GM19438 (cell line): Measurements from ENCODE around the gene RFC1.
"Not testable (repeated sequence)": the region's sequence is repeated elsewhere in the genome, so short reads cannot be mapped to it uniquely, and the experiment has no call there.

Experiments used
- ATAC-seq: cut with Tn5 transposase; IDR thresholded peaks from one replicate; pipeline ENCODE4 v1.9.1; 2021; ENCODE audit warnings: low read depth; ENCODE audit not compliant: unreplicated experiment

RFC1 gene

DNA sequence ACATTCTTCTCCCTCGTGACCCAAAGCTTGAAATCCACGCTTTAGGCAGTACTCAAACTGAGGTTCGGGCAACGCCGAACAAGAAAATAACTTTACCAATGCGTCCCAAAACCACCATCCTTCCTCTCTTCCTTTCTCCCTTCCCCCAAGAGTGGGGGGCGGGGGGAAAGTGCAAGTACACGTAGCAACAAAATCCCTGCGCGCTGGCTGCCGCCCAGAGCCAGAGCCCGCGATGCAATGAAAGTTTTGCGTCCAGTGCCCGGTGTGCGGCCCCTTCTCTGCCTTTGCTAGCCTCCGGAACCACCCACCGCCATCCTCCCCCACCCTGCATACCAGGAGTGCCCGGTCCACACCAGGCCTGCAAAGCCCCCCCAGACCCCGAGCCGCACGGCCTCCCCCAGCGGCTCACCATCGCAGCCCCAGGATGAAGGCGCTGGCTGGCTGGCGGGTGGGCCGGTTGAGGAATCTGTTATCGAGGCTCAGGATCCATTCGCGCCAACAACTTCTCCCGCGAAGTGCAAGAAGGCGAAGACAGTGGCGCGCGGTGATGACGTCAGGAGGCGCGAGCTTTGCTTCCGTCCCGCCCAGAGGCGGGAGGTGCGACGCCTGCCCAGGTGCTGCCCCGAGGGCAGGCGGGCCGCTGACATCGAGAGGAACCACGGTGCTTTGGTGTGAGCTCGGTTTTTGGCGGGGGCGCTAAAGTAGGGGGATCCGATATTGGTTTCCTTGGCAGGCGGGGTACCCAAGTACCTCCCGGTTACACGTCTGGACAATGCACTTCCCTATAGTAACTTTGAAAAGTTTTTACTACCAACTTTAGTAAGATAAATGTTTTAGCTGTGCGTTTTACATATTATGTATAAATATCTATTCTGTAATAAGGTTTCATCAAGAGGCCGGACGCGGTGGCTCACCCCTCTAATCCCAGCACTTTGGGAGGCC lies at the start of gene RFC1:
TSS of gene RFC1 (minus strand) at position 533 of the 942 bp plus-strand sequence. CDS start at position 412, 121 bp downstream.
- peak; percentile 78 for ATAC-seq

DNA sequence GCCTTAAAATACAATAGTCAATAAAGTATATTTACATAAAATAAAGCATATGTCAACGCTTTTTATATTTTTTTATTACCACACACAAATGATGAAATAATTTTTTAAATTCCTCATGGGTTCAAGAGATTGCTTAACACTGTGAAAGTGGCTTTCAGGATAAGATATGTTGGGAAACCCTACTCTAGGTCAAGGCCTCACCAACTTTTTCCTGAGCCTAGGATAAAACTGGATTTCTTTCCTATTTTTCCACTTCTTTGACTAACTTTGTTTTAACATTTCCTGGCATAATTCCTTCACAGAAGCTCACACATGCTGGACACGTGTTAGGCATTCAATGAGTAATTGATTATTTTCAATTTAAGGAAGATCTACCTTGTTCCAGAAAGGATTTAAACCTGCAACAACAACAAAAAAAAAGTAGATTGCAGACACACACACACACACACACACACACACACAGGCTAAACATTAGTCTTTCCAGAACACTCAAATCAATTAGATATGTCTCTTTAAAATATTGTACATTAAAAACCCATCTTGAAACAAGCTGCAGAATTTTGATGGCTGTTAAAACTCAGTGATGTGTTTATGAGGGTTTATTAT lies 49.6 kb upstream of the RFC1 start:
- ATAC-seq, result no peak

DNA sequence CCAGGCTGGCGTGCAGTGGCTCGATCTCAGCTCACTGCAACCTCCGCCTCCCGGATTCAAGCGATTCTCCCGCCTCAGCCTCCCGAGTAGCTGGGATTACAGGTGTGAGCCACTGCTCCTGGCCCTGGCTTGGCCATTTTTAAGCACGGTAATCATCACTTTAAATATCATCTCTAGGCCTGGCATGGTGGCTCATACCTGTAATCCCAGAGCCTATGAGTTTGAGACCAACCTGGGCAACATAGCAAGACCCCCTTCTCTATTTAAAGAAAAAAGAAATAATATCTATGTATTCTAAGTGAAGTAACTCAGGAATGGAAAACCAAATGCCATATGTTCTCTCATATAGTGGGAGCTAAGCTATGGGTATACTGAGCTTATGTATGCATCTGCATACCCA lies 45.4 kb upstream of the RFC1 start:
- ATAC-seq, result not testable (repeated sequence)

DNA sequence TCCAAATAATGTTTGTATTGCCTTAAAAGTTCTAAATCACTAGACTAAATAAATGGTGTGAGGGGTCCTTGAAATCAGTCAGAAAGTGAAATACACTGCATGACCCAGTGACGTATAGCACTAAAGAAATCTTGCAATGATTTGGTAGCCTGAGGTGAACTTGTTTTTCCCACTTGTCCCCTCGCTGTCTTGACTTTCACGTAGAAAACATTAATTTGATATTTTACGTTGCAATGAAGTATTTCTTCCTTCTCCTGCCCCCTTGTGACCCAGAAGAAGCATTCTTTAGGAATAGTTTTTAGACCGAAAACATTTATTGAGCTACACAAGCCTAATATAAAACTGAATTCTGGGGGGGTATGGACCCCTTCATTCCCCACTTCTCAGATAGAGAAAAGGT lies 44.3 kb upstream of the RFC1 start:
- no peak for ATAC-seq

DNA sequence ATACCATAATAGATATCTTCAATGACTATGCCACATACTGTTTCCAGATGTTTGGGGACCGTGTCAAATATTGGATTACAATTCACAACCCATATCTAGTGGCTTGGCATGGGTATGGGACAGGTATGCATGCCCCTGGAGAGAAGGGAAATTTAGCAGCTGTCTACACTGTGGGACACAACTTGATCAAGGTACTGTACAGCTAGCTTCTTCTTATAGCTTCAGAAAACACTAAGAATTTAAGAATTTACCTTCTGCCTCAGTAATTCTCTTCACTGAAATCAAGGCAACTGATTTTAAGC lies 41.4 kb upstream of the RFC1 start:
- ATAC-seq, result no peak

DNA sequence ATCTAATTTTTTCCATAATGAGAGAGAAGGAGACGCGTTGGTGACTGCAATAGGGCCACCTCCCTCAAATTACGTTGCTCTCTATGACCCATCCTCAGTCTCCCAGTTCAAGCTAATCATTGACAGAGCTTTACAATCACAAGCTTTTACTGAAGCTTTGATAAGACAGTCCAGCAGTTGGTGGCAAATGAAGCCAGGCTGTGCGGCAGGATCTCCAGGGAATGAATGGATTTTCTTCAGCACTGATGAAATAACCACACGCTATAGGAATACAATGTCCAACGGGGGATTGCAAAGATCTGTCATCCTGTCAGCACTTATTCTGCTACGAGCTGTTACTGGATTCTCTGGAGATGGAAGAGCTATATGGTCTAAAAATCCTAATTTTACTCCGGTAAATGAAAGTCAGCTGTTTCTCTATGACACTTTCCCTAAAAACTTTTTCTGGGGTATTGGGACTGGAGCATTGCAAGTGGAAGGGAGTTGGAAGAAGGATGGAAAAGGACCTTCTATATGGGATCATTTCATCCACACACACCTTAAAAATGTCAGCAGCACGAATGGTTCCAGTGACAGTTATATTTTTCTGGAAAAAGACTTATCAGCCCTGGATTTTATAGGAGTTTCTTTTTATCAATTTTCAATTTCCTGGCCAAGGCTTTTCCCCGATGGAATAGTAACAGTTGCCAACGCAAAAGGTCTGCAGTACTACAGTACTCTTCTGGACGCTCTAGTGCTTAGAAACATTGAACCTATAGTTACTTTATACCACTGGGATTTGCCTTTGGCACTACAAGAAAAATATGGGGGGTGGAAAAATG lies 40.8 kb upstream of the RFC1 start, which contains the start of gene KLB:
TSS of gene KLB (plus strand) at position 168 of the 821 bp plus-strand sequence. CDS start at position 188, 20 bp downstream.
- no peak for ATAC-seq

DNA sequence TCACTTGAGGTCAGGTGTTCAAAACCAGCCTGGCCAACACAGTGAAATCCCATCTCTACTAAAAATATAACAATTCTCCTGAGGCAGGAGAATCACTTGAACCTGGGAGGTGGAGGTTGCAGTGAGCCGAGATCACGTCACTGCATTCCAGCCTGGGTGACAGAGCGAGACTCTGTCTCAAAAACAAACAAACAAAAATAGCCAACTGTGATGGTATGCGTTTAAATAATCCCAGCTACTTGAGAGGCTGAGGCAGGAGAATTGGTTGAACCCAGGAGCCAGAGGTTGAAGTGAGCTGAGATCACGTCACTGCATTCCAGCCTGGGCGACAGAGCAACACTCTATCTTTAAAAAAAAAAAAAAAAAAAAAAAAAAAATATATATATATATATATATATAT lies 35.5 kb upstream of the RFC1 start:
- ATAC-seq, result not testable (repeated sequence)

DNA sequence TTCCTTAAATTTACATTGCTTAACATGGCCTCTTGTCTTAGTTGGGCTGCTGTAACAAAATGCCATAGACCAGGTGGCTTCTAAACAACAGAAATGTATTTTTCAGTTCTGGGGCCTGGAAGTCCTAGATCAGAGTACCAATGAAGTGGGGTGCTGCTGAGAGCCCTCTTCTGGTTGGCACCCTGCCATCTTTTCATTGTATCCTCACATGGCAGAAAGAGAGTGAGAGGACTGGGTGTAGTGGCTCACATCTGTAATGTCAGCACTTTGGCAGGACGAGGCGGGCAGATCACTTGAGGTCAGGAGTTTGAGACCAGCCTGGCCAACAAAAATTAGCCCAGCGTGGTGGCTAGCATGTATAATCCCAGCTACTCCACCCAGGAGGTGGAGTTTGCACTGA lies 28.5 kb upstream of the RFC1 start:
- ATAC-seq, result no peak

DNA sequence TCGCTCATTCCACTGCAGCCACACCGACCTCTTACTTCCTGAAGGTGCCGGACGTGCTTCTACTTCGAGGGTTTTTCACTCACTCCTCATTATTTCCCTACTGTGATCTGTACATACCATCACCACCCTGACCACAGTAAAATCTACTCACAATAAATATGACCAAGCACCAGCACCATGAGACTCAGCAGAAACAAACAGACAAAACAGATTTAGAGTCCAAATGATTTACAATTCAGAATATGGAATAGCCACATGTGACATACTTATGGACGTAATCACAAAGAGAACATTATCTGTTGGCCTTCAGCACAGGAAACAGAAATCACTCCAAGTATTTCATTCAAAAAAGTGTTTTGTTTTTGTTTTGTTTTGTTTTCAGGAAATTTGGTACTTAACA lies 24.4 kb upstream of the RFC1 start:
- no peak for ATAC-seq

GRCh38 chr4:39384563-39384962 lies 18.4 kb upstream of the RFC1 start:
- no peak for ATAC-seq

DNA sequence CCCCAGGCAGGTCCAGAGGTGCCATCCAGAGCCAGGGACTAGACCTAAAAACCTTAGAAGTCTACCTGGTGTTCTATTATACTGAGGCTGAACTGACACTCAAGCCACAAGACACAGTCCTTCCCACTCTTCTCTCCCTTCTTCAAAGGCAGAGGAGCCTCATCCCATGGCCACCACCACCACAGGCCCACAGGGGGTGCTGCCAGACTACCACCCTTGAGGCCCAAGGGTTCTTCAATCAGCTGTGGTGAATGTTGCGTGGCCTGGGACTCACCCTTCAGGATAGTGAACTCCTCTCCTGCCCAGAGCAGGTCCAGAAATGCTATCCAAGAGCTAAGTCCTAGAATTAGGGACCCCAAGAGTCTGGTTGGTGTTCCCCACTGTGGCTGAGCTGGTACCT lies 17.5 kb upstream of the RFC1 start:
- no peak for ATAC-seq

- ATAC-seq, result no peak
Observed at GRCh38 chr4:39375478-39375877, 9.3 kb upstream of the RFC1 start.

- not testable (repeated sequence) for ATAC-seq
Observed at GRCh38 chr4:39371209-39371608, 5.0 kb upstream of the RFC1 start.

GRCh38 chr4:39369301-39369700 lies 3.1 kb upstream of the RFC1 start:
- ATAC-seq, result no peak

GRCh38 chr4:39367166-39367565 lies 1.0 kb upstream of the RFC1 start:
- ATAC-seq, result no peak

GRCh38 chr4:39365360-39365759 lies 802 bp downstream of the RFC1 start:
- no peak for ATAC-seq

- ATAC-seq, result no peak
Observed at GRCh38 chr4:39363773-39364393, 2.3 kb downstream of the RFC1 start.

DNA sequence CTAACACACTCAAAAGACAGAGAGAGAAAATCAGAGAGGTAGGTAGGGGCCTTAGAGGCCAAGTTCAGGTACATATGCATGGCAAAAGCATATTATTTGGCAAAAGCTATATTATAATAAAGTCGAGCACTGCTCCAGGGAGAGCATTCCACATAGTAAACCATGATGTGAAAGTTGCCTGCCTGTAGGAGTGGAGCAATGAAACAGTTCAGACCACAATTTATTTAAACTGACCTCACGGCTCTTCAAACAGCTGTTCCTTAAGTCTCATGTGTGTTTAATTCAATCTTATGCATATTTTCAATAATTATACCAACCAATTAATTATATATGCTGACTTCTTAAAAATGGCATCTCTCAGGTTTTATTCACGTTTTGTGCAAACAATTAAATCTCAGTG lies 3.3 kb downstream of the RFC1 start:
- no peak for ATAC-seq

- ATAC-seq, result not testable (repeated sequence)
Observed at GRCh38 chr4:39360611-39361010, 5.6 kb downstream of the RFC1 start.

DNA sequence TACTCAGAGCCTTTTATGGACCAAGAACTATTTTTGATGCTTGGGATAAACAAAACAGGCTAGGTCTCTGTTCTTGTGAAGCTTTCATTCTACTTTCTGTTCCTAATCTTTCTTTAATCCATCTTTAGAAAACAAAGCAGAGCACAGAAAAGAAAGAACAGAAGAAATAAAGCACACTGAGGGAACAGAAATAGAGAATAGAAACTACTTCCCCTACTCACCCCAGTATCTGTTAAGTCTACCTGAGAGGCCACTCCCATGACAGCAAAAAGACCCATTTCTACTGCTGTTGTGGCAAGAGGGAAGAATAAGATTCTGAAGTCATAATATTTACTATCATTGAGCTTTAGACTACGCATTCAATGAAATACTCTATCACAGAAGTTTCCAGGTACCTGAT lies 9.2 kb downstream of the RFC1 start:
- ATAC-seq, result no peak

DNA sequence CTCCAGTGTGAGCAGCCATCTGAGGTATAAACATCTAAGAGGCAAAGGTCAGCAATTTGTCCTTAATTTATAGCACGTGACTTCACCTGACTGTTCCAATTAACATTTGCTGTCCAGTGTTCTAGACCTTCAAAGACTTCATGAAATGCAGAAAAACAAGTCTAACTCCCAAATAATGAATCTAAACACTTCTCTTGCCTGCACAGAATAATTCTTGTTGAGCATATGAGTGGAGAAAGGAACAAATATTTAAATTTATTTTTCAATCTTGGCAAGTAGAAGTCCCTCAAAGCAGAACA lies 12.0 kb downstream of the RFC1 start:
- ATAC-seq, result no peak
